ENCODE data around the gene CMPK2.

GRCh38 chr2:6855860-6856547 is 9.7 kb downstream of the CMPK2 start:
- TF ChIP-seq POLR2A (IDR thresholded peaks at IDR 0.05; ENCODE audit: low read depth, low read length) (no peak), POLR2AphosphoS5 (IDR thresholded peaks at IDR 0.05; ENCODE audit: low read depth, low read length) (no peak), TAF1 (IDR thresholded peaks at IDR 0.05; ENCODE audit: borderline replicate concordance, low read depth, low read length) (no peak)

All from GM12892 (cell line).